ENCODE measurements around the gene PPP1R3E. TPM values are rescaled to one million over a fixed set of nuclear protein-coding genes. Genes with fewer than 3 reads are reported as not detected.

Gene PPP1R3E
- total and polyA plus RNA-seq, 2 of the 13 experiments (the other 11 are each of a cell fraction or from before 2014, with no cell fraction given) = 16.5 to 26.5 TPM

DNA sequence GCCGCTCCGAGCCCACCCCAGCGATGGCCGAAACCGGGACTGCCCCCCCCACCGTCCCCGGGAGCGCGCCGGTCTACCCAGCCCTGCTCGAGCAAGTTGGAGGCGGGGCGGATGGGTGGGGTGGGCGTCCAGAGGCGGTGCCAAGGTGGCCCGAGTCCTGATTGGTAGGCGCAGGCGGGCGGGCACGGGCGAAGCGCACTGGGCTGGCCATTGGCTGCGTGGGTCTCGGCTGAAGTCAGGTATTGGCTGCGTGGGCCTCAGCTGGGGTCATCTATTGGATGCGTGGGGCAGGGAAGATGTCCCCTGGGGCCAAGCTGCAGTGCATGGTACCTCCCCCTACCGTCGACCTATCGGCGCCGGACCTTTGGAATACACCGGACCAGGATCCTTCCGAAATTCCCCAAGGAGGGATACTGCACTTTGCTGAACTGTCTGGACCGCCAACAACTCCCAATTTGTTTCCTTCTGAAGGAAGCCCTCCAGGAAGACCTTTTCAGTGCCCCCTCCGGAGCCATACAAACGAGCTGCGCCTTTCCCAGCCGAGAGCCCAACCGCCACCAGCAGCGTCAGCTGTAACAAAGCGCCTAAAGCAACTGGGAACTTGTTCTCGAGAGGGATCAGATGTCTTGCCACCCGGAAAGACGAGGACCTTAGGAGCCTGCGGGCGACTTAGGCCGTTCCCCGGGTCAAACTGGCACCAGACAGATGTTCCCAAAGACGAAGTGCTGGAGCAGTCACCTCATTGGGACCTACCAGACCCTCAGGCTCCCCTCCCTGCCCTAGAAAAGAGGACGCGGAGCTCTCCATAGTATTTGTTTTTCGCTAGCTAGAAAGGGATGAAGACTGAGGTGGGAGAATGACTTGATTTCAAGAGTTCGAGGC, 16.4 kb downstream of the PPP1R3E start, which contains the start of gene HOMEZ (continued):
- TF ChIP-seq KAT2B (IDR thresholded peaks at IDR 0.05; ENCODE audit: borderline replicate concordance, low read depth, low read length) (no peak), ZNF138 (CRISPR knock-in tag; IDR thresholded peaks at IDR 0.05; ENCODE audit: low read depth) (peak; percentile 13; the same call in 1 of the 2 replicates), ZSCAN22 (CRISPR knock-in tag; IDR thresholded peaks at IDR 0.05) (0 out of 2 replicates have a peak, but pooled peaks have one; percentile 52), STAG1 (CRISPR knock-in tag; IDR thresholded peaks at IDR 0.05) (no peak), MATR3 (CRISPR knock-in tag; IDR thresholded peaks at IDR 0.05) (no peak), ELF4 (CRISPR knock-in tag; IDR thresholded peaks at IDR 0.05; ENCODE audit: borderline replicate concordance) (peak; percentile 81; the same call in 1 of the 2 replicates), SMARCC2 (IDR thresholded peaks at IDR 0.05) (no peak), PHF8 (CRISPR knock-in tag; IDR thresholded peaks at IDR 0.05) (peak; percentile 90), ZNF432 (CRISPR knock-in tag; IDR thresholded peaks at IDR 0.05; ENCODE audit: borderline replicate concordance) (no peak), TBX3 (IDR thresholded peaks at IDR 0.05; ENCODE audit: borderline replicate concordance) (peak; percentile 6; the same call in 1 of the 2 replicates), ZFY (CRISPR knock-in tag; IDR thresholded peaks at IDR 0.05) (peak; percentile 79), ZNF558 (CRISPR knock-in tag; IDR thresholded peaks at IDR 0.05; ENCODE audit: borderline replicate concordance) (peak; percentile 69; the same call in 1 of the 2 replicates), MTA3 (CRISPR knock-in tag; IDR thresholded peaks at IDR 0.05) (no peak; the same call in none of the 2 replicates), ZNF678 (CRISPR knock-in tag; IDR thresholded peaks at IDR 0.05) (peak; percentile 30; the same call in 1 of the 2 replicates), MAF1 (CRISPR knock-in tag; IDR thresholded peaks at IDR 0.05; ENCODE audit: borderline replicate concordance) (peak; percentile 79), SAP130 (CRISPR knock-in tag; IDR thresholded peaks at IDR 0.05; ENCODE audit: low read depth) (peak; percentile 85), ZNF891 (CRISPR knock-in tag; IDR thresholded peaks at IDR 0.05) (peak; percentile 91; the same call in 1 of the 2 replicates), PAF1 (CRISPR knock-in tag; IDR thresholded peaks at IDR 0.05) (no peak), ZNF253 (CRISPR knock-in tag; IDR thresholded peaks at IDR 0.05; ENCODE audit: borderline replicate concordance) (no peak), SRY (CRISPR knock-in tag; IDR thresholded peaks at IDR 0.05) (peak; percentile 91), TSC22D2 (CRISPR knock-in tag; IDR thresholded peaks at IDR 0.05; ENCODE audit: borderline replicate concordance) (peak; percentile 20)
- TF ChIP-seq, protein P1, sequence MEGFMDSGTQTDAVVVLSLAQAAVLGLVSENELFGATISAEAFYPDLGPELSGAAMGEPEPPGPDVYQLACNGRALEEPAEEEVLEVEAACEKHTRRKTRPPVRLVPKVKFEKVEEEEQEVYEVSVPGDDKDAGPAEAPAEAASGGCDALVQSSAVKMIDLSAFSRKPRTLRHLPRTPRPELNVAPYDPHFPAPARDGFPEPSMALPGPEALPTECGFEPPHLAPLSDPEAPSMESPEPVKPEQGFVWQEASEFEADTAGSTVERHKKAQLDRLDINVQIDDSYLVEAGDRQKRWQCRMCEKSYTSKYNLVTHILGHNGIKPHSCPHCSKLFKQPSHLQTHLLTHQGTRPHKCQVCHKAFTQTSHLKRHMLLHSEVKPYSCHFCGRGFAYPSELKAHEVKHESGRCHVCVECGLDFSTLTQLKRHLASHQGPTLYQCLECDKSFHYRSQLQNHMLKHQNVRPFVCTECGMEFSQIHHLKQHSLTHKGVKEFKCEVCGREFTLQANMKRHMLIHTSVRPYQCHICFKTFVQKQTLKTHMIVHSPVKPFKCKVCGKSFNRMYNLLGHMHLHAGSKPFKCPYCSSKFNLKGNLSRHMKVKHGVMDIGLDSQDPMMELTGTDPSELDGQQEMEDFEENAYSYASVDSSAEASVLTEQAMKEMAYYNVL (CRISPR knock-in tag; IDR thresholded peaks at IDR 0.05; ENCODE audit: borderline replicate concordance) = peak; percentile 95
- TF ChIP-seq, protein P2, sequence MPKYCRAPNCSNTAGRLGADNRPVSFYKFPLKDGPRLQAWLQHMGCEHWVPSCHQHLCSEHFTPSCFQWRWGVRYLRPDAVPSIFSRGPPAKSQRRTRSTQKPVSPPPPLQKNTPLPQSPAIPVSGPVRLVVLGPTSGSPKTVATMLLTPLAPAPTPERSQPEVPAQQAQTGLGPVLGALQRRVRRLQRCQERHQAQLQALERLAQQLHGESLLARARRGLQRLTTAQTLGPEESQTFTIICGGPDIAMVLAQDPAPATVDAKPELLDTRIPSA (CRISPR knock-in tag; IDR thresholded peaks at IDR 0.05; ENCODE audit: borderline replicate concordance) = peak; percentile 92; the same call in 1 of the 2 replicates
- TF ChIP-seq, protein P3, sequence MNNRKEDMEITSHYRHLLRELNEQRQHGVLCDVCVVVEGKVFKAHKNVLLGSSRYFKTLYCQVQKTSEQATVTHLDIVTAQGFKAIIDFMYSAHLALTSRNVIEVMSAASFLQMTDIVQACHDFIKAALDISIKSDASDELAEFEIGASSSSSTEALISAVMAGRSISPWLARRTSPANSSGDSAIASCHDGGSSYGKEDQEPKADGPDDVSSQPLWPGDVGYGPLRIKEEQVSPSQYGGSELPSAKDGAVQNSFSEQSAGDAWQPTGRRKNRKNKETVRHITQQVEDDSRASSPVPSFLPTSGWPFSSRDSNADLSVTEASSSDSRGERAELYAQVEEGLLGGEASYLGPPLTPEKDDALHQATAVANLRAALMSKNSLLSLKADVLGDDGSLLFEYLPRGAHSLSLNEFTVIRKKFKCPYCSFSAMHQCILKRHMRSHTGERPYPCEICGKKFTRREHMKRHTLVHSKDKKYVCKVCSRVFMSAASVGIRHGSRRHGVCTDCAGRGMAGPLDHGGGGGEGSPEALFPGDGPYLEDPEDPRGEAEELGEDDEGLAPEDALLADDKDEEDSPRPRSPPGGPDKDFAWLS (CRISPR knock-in tag; IDR thresholded peaks at IDR 0.05; ENCODE audit: borderline replicate concordance) = no peak
- TF ChIP-seq, protein P4, sequence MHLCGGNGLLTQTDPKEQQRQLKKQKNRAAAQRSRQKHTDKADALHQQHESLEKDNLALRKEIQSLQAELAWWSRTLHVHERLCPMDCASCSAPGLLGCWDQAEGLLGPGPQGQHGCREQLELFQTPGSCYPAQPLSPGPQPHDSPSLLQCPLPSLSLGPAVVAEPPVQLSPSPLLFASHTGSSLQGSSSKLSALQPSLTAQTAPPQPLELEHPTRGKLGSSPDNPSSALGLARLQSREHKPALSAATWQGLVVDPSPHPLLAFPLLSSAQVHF (CRISPR knock-in tag; IDR thresholded peaks at IDR 0.05) = no peak
